DND-41 (cell line): ENCODE measurements around the gene CYB561.

ENCODE experiments used
- ATAC-seq: fragments of 200-7000 bp; cut with Tn5 transposase; 3 replicates; pipeline ENCODE4 v1.9.1; 2021; ENCODE audit warnings: low read depth; ENCODE audit not compliant: insufficient read depth
- DNase-seq: peaks from one replicate; pipeline ENCODE4 v3.0.0-alpha.2; 2020
- H2AFZ ChIP-seq: 2 replicates; pipeline ENCODE4 v1.6.0; 2012; ENCODE audit warnings: low read depth, low read length
- H3K27ac ChIP-seq: 2 replicates; pipeline ENCODE4 v1.5.1; 2012; ENCODE audit warnings: low read length, inconsistent platforms
- H3K27me3 ChIP-seq: fragments of 200-600 bp; sonication (generic); 2 replicates; pipeline ENCODE4 v1.6.0; 2012; ENCODE audit warnings: low read length, mild to moderate bottlenecking, inconsistent platforms; ENCODE audit not compliant: insufficient read depth, poor library complexity
- H3K36me3 ChIP-seq: 2 replicates; pipeline ENCODE4 v1.5.1; 2012; ENCODE audit warnings: low read length, inconsistent platforms; ENCODE audit not compliant: insufficient read depth
- H3K4me1 ChIP-seq: 2 replicates; pipeline ENCODE4 v1.5.1; 2012; ENCODE audit warnings: mild to moderate bottlenecking, low read length; ENCODE audit not compliant: insufficient read depth
- H3K4me2 ChIP-seq: 2 replicates; pipeline ENCODE4 v1.6.0; 2012; ENCODE audit warnings: mild to moderate bottlenecking, moderate library complexity, low read length, inconsistent platforms; ENCODE audit not compliant: insufficient read depth
- H3K4me3 ChIP-seq, 2 experiments: fragments of 200-600 bp in 1 of 2; shearing (Covaris generic) in 1 of 2; 2 replicates each; pipeline ENCODE4 v1.5.1; 2012 to 2016; ENCODE audit warnings: inconsistent platforms in 2 of 2, low read length in 2 of 2, mild to moderate bottlenecking in 2 of 2, low read depth in 1 of 2, moderate library complexity in 1 of 2
- H3K79me2 ChIP-seq: 2 replicates; pipeline ENCODE4 v1.6.0; 2012; ENCODE audit warnings: low read length, inconsistent platforms; ENCODE audit not compliant: insufficient read depth
- H3K9ac ChIP-seq: 2 replicates; pipeline ENCODE4 v1.6.0; 2012; ENCODE audit warnings: low read depth, mild to moderate bottlenecking, inconsistent platforms, low read length, moderate library complexity
- H3K9me3 ChIP-seq: 2 replicates; pipeline ENCODE4 v1.5.1; 2012; ENCODE audit warnings: low read length, moderate library complexity, mild to moderate bottlenecking, inconsistent platforms; ENCODE audit not compliant: insufficient read depth, severe bottlenecking
- H4K20me1 ChIP-seq: 2 replicates; pipeline ENCODE4 v1.6.0; 2012; ENCODE audit warnings: low read length; ENCODE audit not compliant: insufficient read depth
- EZH2 ChIP-seq: IDR thresholded peaks from 3 replicates; pipeline ENCODE4 v1.6.1; 2012; ENCODE audit warnings: borderline replicate concordance, low read depth, mild to moderate bottlenecking, moderate library complexity, low read length, inconsistent platforms; ENCODE audit not compliant: severe bottlenecking
- TF ChIP-seq, protein P1 (sequence below): IDR thresholded peaks from 2 replicates; pipeline ENCODE4 v1.5.1; 2012; ENCODE audit warnings: borderline replicate concordance, low read length, moderate library complexity, mild to moderate bottlenecking; ENCODE audit not compliant: poor library complexity, severe bottlenecking; ENCODE audit errors: extremely low read depth

Gene CYB561

DNA sequence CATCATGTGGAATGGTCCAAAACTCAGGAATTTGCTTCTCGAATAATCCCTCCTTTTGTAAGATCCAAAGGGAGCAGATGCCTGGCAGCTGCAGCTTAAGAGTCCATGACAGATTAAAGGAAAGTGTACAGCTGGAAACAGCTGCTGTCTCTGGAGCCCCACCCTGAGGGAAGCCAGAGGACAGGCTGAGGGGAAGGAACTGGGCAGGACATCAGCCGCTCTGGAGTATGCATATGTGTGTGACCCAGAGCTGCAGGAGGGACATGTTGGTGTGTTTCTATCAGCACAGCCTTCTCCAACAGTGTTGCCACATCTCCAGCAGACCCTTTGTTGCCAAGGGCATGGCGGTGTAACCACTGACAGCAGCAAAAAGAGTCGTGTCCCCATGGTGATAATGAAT, 46.2 kb downstream of the CYB561 start:
- DNase-seq: no peak
- Histone ChIP-seq H3K9ac (no peak overlapping the region), H3K36me3 (no peaks in the 10 kb centered on the region), H3K27ac (no peak overlapping the region), H4K20me1 (no peaks in the 10 kb centered on the region), H3K79me2 (no peaks in the 10 kb centered on the region), H2AFZ (no peak overlapping the region), H3K27me3 (no peaks in the 10 kb centered on the region), H3K4me1 (no peaks in the 10 kb centered on the region), H3K4me3 (no peak overlapping the region), H3K9me3 (no peaks in the 10 kb centered on the region), H3K4me2 (no peak overlapping the region)
- no peak for TF ChIP-seq EZH2
- TF ChIP-seq, protein P1, sequence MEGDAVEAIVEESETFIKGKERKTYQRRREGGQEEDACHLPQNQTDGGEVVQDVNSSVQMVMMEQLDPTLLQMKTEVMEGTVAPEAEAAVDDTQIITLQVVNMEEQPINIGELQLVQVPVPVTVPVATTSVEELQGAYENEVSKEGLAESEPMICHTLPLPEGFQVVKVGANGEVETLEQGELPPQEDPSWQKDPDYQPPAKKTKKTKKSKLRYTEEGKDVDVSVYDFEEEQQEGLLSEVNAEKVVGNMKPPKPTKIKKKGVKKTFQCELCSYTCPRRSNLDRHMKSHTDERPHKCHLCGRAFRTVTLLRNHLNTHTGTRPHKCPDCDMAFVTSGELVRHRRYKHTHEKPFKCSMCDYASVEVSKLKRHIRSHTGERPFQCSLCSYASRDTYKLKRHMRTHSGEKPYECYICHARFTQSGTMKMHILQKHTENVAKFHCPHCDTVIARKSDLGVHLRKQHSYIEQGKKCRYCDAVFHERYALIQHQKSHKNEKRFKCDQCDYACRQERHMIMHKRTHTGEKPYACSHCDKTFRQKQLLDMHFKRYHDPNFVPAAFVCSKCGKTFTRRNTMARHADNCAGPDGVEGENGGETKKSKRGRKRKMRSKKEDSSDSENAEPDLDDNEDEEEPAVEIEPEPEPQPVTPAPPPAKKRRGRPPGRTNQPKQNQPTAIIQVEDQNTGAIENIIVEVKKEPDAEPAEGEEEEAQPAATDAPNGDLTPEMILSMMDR: no peak
- no peak for ATAC-seq

DNA sequence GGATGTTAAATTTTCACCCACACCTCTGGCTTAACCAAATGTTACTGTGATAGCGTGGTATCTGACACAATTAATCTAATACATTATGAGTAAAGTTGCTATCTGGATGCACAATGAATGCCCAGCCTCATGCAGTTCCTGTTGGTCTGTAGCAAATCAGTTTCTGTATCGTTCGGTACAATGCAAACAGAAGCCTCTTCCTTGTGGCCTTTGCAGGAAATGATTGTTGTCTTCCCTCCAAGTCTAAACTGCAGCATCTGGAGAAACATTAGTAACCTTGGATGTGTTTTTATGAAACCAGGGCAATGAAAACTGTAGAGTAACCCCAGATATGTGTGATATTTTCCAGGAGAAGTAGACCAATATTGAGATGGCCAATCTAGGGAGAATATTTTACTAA, 46.8 kb downstream of the CYB561 start:
- Histone ChIP-seq H3K4me3 (no peak overlapping the region), H3K4me2 (no peak overlapping the region), H4K20me1 (no peaks in the 10 kb centered on the region), H3K27ac (no peak overlapping the region), H3K79me2 (no peaks in the 10 kb centered on the region), H3K9ac (no peak overlapping the region), H3K27me3 (no peaks in the 10 kb centered on the region), H3K9me3 (no peaks in the 10 kb centered on the region), H2AFZ (no peak overlapping the region), H3K36me3 (no peaks in the 10 kb centered on the region), H3K4me1 (no peaks in the 10 kb centered on the region)
- ATAC-seq: no peak
- DNase-seq: no peak
- TF ChIP-seq, protein P1: no peak
- TF ChIP-seq EZH2: no peak

DNA sequence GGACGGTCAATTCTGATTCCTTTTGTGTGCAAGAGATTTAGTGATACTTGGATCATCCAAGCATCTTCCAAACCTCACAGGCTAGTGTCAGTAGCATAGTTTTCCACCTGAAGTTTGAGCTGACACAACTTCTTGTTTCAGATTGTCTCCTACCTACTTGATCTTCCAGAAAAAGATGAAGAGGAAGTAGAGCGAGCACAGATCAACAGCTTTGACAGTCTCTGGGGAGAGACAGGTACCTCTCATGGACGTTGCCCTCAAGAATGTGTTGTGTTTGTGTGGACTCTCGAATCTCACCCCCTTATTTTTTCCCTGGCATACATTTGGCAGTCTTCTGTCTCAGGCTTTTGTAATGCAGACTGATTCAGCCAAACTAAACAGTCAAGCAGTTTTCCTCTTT, 47.4 kb downstream of the CYB561 start:
- DNase-seq: no peak
- Histone ChIP-seq H3K4me1 (no peaks in the 10 kb centered on the region), H3K27ac (no peak overlapping the region), H3K4me3 (no peak overlapping the region), H4K20me1 (no peaks in the 10 kb centered on the region), H3K27me3 (no peaks in the 10 kb centered on the region), H2AFZ (no peak overlapping the region), H3K79me2 (no peaks in the 10 kb centered on the region), H3K9me3 (no peaks in the 10 kb centered on the region), H3K36me3 (no peaks in the 10 kb centered on the region), H3K9ac (no peak overlapping the region), H3K4me2 (no peak overlapping the region)
- no peak for ATAC-seq
- TF ChIP-seq, protein P1: no peak
- TF ChIP-seq EZH2: no peak

DNA sequence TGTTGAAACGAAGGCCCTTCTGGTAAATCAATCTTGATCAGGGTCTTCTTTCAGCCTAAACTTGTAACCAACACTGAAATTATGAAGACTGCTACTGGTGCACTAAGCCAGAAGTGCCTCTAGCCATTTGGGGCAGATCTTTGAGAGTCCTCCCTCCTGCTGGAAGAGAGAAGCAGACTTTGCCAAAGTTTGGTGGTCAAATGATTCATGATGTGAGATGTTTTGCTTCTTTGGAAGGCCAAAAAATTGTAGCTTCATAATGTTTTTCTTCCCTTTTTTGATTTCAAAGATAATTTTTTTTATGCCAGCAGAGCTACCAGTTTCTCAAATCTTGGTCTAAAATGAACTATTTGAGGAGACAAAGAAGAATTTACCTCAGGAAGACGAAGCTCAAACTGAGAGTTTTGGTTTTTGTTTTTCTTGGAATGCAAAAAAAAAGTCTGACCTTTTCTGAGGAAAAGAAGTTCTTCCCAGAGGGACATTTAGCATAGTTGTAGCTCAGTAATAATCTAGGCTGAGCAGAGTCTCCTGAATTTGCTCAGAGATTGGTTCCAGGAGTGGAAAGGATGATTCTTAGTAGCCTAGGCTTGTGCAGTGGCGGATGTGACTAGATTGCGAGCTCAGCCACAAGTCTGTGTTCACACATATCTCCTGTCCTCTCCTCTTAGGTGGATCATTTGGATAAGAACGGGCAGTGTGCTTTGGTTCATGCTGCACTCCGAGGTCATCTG, 50.9 kb downstream of the CYB561 start:
- ATAC-seq: no peak
- Histone ChIP-seq H3K9ac (no peak overlapping the region), H3K9me3 (no peaks in the 10 kb centered on the region), H4K20me1 (no peaks in the 10 kb centered on the region), H2AFZ (no peak overlapping the region), H3K27ac (no peak overlapping the region), H3K4me2 (no peak overlapping the region), H3K27me3 (no peaks in the 10 kb centered on the region), H3K4me3 (no peak overlapping the region), H3K4me1 (no peaks in the 10 kb centered on the region), H3K36me3 (no peaks in the 10 kb centered on the region), H3K79me2 (no peaks in the 10 kb centered on the region)
- no peak for TF ChIP-seq EZH2
- DNase-seq: no peak
